ENCODE data around the gene ETV4. TPM values are rescaled to one million over a fixed set of nuclear protein-coding genes. Genes with fewer than 3 reads are reported as not detected.

The ETV4 gene
- total RNA-seq, 1 donor from 2014 or later, result not detected

- Mint-ChIP-seq H3K9me3 (no peaks in the 10 kb centered on the region), H3K27me3 (peaks cover 4% of the 10 kb centered on the region), H3K27ac (peak overlapping the region; percentile 53), H3K4me1 (peaks cover 23% of the 10 kb centered on the region), H3K36me3 (ENCODE audit: low read depth) (no peaks in the 10 kb centered on the region), H3K4me3 (no peak overlapping the region)
- intact Hi-C loops (cut with micrococcal nuclease), result loop anchor here (1.0 to 5.0 kb wide), 2 partner anchors 32 to 269 kb away; partner anchors contain the start of genes CD300LG and ETV4
- ATAC-seq (ENCODE audit: low read depth) (no peak), DNase-seq (no peak)
- CTCF ChIA-PET, result interaction anchor here (1.0 to 4.8 kb wide), 10 partner anchors 9 to 266 kb away, joined by 3 to 40 read pairs (median 4); partner anchors contain the start of gene SOST
- POLR2A ChIA-PET, result interaction anchor here (0.6 to 1.8 kb wide), 2 partner anchors 95 to 96 kb away, joined by 3 to 6 read pairs; no protein-coding TSS in a partner anchor
- TF ChIP-seq CTCF (IDR thresholded peaks at IDR 0.05), result no peak
Measured at GRCh38 chr17:43577664-43578403, 31.7 kb upstream of the ETV4 start.

GRCh38 chr17:43576563-43577229 is 30.6 kb upstream of the ETV4 start:
- intact Hi-C loops (cut with micrococcal nuclease), result loop anchor here (1.0 to 5.0 kb wide), 4 partner anchors 97 to 271 kb away; partner anchors contain the start of gene CD300LG
- ChIA-PET CTCF (interaction anchor here (0.9 to 4.8 kb wide), 15 partner anchors 10 to 268 kb away, joined by 3 to 40 read pairs (median 4); partner anchors contain the start of genes DHX8 and SOST), POLR2A (interaction anchor here (0.9 to 1.3 kb wide), 2 partner anchors 94 to 97 kb away, joined by 3 to 6 read pairs; no protein-coding TSS in a partner anchor)
- no peak for TF ChIP-seq CTCF (IDR thresholded peaks at IDR 0.05)
- Mint-ChIP-seq H3K36me3 (ENCODE audit: low read depth) (no peaks in the 10 kb centered on the region), H3K27ac (peak overlapping the region; percentile 46), H3K4me1 (peaks cover 23% of the 10 kb centered on the region), H3K9me3 (no peaks in the 10 kb centered on the region), H3K4me3 (no peak overlapping the region), H3K27me3 (peaks cover 4% of the 10 kb centered on the region)
- DNase-seq (peak; percentile 53), ATAC-seq (ENCODE audit: low read depth) (peak; percentile 21)

- POLR2A ChIA-PET, result interaction anchor here (0.5 to 1.2 kb wide), 2 partner anchors 99 to 111 kb away, joined by 3 to 12 read pairs; no protein-coding TSS in a partner anchor
- H3K27me3 Mint-ChIP-seq, result peaks cover 4% of the 10 kb centered on the region
- H3K36me3 Mint-ChIP-seq (ENCODE audit: low read depth), result no peaks in the 10 kb centered on the region
- CTCF ChIA-PET, result interaction anchor here (0.9 to 4.3 kb wide), 5 partner anchors 91 to 271 kb away, joined by 3 to 33 read pairs (median 3); partner anchors contain the start of gene DHX8
- no peaks in the 10 kb centered on the region for H3K9me3 Mint-ChIP-seq
- peaks cover 22% of the 10 kb centered on the region for H3K4me1 Mint-ChIP-seq
- H3K27ac Mint-ChIP-seq, result no peak overlapping the region
- no peak overlapping the region for H3K4me3 Mint-ChIP-seq
- ATAC-seq (ENCODE audit: low read depth), result no peak
- no peak for DNase-seq
- TF ChIP-seq CTCF (IDR thresholded peaks at IDR 0.05), result no peak
- intact Hi-C loops (cut with micrococcal nuclease), result loop anchor here (5.0 kb wide), 1 partner anchor 272 kb away; the partner anchor contains the start of gene CD300LG
Measured at GRCh38 chr17:43574896-43575525, 28.9 kb upstream of the ETV4 start.

- POLR2A ChIA-PET, result interaction anchor here (0.5 to 1.2 kb wide), 2 partner anchors 99 to 112 kb away, joined by 3 to 12 read pairs; no protein-coding TSS in a partner anchor
- H3K4me1 Mint-ChIP-seq, result peaks cover 16% of the 10 kb centered on the region
- DNase-seq (no peak), ATAC-seq (ENCODE audit: low read depth) (no peak)
- no peaks in the 10 kb centered on the region for H3K9me3 Mint-ChIP-seq
- CTCF ChIA-PET, result interaction anchor here (0.9 to 1.0 kb wide), 3 partner anchors 185 to 271 kb away, joined by 3 to 4 read pairs (median 3); no protein-coding TSS in a partner anchor
- no peaks in the 10 kb centered on the region for H3K36me3 Mint-ChIP-seq (ENCODE audit: low read depth)
- H3K4me3 Mint-ChIP-seq, result no peak overlapping the region
- no peak for TF ChIP-seq CTCF (IDR thresholded peaks at IDR 0.05)
- no peak overlapping the region for H3K27ac Mint-ChIP-seq
- intact Hi-C loops (cut with micrococcal nuclease), result no loop called here
- H3K27me3 Mint-ChIP-seq, result peaks cover 4% of the 10 kb centered on the region
Measured at GRCh38 chr17:43574348-43574747, 28.2 kb upstream of the ETV4 start.
